Limb (tissue), 2 donors: ENCODE results near the gene ABCD1.

Experiments
- DNase-seq, 2 donors: peaks; one replicate each; pipeline ENCODE4 v3.0.0-alpha.2; 2016; ENCODE audit errors: extremely low spot score in 2 of 2

The ABCD1 gene

GRCh38 chrX:153773218-153773611 lies 48.6 kb downstream of the ABCD1 start:
- DNase-seq: no peak

GRCh38 chrX:153773741-153774575 lies 49.3 kb downstream of the ABCD1 start:
- DNase-seq: peak in 1 of 2 donors; percentile 11

GRCh38 chrX:153774576-153775292 lies 50.1 kb downstream of the ABCD1 start:
- peak in 1 of 2 donors; percentile 18 for DNase-seq

- DNase-seq: peak in 1 of 2 donors; percentile 14
These were observed 50.9 kb downstream of the ABCD1 start for GRCh38 chrX:153775293-153776119.

DNA sequence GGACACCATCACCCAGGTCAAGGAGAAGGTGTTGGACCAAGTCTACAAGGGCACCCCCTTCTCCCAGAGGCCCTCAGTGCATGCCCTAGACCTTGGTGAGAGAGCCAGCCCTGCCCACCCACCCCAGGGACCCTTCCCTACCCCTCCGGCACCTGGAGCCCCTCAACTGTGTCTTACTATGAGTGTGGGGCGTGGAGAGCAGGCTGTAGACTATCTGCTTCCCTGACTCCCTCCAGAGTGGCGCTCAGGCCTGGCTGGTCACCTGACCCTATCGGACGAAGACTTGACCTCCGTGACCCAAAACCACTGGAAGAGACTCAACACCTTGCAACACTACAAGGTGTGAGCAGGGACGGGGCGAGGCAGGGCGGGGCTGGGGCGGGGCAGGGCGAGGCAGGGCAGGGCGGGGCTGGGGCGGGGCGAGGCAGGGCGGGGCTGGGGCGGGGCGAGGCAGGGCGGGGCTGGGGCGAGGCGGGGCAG lies 51.5 kb downstream of the ABCD1 start:
- no peak for DNase-seq

GRCh38 chrX:153776611-153777045 lies 52.0 kb downstream of the ABCD1 start:
- DNase-seq: no peak

DNA sequence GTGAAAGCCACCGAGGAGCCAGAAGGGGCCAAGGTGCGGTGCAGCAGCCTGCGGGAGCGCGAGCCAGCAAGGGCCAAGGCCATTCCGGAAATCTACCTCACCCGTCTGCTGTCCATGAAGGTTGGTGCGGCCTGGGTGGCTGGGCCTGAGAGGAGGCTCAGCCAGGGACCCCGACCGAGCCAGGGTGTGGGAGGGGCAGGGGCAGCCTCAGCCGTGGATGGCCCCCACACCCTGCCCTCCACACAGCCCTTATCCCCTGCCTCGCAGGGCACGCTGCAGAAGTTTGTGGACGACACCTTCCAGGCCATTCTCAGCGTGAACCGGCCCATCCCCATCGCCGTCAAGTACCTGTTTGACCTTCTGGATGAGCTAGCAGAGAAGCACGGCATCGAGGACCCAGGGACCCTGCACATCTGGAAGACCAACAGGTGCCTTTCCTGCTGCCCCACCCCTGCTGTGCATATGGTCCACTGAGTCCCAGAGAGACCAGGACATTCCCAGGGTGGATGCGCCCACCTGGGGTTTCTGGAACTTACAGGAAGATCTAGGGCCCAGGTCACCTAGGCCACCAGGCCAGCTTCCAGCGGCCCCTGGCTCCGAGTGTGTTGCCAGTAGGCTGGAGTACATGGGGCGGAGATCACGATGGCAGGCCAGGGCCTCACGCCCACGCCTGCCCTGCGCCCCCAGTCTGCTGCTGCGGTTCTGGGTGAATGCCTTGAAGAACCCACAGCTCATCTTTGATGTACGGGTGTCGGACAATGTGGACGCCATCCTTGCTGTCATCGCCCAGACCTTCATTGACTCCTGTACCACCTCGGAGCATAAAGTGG lies 52.8 kb downstream of the ABCD1 start:
- DNase-seq: no peak

DNA sequence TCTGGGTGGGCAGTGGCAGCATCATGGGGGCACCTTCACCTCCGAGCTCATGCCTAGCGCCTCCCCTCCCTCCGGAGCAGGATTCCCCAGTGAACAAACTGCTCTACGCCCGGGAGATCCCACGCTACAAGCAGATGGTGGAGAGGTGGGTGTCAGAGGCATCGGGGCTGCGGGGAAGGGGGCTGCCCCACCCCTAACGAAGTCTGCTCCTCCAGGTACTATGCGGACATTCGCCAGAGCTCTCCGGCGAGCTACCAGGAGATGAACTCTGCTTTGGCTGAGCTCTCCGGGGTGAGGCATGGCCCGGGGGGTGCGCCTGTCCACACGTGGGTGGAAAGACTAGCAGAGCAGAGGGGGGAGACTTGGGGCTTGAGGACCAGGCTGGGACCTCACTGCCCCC lies 53.5 kb downstream of the ABCD1 start:
- DNase-seq: no peak

- DNase-seq: no peak
These were observed 54.0 kb downstream of the ABCD1 start for GRCh38 chrX:153778684-153779101.

DNA sequence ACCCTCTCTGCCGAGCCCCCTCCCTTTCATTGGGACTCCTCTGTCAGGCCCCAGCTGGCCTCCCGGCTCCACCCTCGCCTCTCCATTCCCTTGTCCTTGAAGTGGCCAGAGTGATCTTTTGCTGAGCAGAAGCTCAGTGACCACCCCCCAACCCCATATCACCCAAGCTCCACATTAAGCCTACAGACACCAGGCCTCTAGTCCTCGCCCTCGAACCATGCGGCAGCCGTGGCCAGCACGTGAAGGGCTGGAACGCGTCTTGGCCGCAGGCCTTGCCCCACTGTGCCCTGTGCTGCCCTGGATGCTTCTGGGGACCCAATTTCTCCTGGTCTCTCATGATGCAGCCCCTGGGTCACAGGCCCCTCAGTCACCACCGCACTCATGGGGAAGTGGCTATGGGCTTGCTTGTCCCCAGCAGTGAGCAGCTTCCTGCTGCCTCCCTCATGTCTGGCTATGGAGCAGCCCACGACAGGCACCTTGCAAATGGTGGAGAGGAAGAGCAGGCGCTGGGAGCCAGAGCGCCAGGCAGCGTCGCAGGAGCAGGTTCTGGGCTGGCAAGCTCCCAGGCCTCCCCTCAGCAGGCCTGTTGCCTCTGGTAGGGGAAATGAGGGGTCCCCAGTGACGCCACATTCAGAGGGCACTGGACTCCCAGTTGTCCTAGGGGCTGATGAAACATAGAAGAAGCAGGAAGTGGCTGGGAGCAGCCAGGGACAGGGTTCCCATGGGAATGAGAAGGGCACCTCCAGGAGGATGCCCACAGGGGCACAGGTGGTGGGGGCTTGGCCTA lies 55.4 kb downstream of the ABCD1 start:
- DNase-seq: no peak

DNA sequence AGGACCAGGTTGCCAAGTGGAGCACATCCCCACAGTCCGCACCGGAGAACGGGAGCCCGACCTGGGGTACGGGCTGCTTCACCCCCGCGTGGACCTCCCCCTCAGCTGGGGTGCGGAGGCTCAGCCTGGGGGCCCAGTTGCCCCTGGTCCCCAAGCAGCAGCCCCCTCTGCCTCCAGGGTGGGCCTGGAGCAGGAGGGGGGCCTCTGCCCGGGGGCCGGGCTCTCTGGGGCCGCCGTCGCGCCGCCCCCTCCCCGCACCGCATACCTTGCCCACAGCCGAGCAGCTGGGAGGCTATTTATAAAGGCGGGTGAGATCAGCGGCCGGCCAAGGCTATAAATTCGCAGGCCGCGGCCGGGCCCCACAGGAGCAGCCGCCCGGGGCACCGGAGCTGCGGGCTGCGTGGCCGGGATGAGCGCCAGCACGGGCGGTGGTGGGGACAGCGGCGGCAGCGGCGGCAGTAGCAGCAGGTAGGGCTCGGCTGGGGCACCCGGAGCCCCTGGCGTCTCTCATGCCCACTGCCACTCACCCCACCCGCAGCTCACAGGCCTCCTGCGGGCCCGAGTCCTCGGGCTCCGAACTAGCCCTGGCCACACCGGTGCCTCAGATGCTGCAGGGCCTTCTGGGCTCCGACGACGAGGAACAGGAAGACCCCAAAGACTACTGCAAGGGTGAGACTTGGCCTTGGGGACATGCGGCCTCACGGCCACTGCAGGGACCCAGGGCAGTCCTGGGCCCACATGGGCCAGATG lies 56.2 kb downstream of the ABCD1 start, which contains the start of gene SRPK3:
SRPK3 (plus strand) TSS at position 364 of the 750 bp plus-strand sequence; CDS start at position 410, 46 bp downstream.
- DNase-seq: no peak

DNA sequence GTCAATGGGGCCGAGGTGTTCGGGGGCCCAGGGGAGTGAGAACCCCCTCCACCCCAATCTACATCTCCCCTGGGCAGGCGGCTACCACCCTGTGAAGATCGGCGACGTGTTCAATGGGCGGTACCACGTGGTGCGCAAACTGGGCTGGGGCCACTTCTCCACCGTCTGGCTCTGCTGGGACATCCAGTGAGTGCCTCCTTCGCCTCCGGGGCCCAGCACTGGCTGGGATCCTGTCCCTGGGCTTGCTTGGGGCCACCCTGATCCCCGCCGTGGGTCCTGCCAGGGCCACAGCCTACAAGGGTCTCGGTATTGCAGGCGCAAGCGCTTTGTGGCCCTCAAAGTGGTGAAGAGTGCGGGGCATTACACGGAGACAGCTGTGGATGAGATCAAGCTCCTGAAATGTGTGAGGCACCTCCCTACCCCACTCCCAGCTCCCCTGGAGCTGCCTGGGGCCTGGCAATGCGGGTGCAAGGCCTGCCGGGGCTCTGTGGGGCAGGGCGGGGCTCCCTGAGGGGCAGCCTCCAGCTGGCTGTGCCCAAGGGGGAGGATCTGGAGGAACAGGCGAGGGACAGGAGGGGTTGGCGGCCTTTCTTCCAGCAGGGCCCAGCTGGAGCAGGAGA lies 56.9 kb downstream of the ABCD1 start:
- DNase-seq: no peak

- DNase-seq: no peak
These were observed 57.7 kb downstream of the ABCD1 start for GRCh38 chrX:153782313-153782712.

- no peak for DNase-seq
These were observed 58.2 kb downstream of the ABCD1 start for GRCh38 chrX:153782871-153783270.

GRCh38 chrX:153783378-153784013 lies 58.8 kb downstream of the ABCD1 start:
- no peak for DNase-seq

GRCh38 chrX:153784325-153784967 lies 59.8 kb downstream of the ABCD1 start:
- no peak for DNase-seq

DNA sequence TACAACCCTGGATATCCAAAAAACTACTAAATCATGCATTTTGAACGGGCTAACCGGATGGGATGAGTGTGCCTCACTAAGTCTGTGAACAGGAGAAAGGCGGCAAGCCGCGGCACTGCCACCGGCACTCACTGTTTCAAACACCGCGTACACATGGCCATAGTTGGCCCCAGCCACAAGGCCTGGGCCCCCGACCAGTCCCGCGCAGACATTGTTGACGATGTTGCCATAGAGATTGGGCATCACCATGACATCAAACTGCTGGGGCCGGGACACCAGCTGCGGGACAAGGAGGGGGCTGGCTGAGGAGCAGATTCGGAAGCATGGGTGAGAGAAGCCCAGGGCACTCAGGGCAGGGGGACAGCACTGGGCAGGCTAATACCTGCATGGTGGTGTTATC lies 62.0 kb downstream of the ABCD1 start:
- DNase-seq: no peak

GRCh38 chrX:153789654-153790053 lies 65.0 kb downstream of the ABCD1 start:
- DNase-seq: no peak
